ENCODE results near the gene DOCK2.

GRCh38 chr5:169663537-169663936 lies 26.5 kb downstream of the DOCK2 start:
- TF ChIP-seq ESRRA (IDR thresholded peaks at IDR 0.05; ENCODE audit: borderline replicate concordance, low read length), result no peak
- no peak for TF ChIP-seq MAFK (IDR thresholded peaks at IDR 0.05; ENCODE audit: partially characterized antibody)
- TF ChIP-seq ZC3H11A (IDR thresholded peaks at IDR 0.05), result no peak
- no peak for TF ChIP-seq CTCF (IDR thresholded peaks at IDR 0.05)
- no peak for TF ChIP-seq FOSL2 (IDR thresholded peaks at IDR 0.05)
- no peak for TF ChIP-seq FOSL2 (CRISPR knock-in tag; IDR thresholded peaks at IDR 0.05)
- no peak for TF ChIP-seq MYC (IDR thresholded peaks at IDR 0.05; ENCODE audit: borderline replicate concordance, low read length)
- TF ChIP-seq BHLHE40 (IDR thresholded peaks at IDR 0.05; ENCODE audit: low read depth, low read length), result no peak
- TF ChIP-seq REST (IDR thresholded peaks at IDR 0.05), result no peak
- no peak for TF ChIP-seq EP300 (IDR thresholded peaks at IDR 0.05)

Measured in A549 (cell line).